ENCODE results near the gene KCNH2.

GRCh38 chr7:150924369-150924781, 53.7 kb downstream of the KCNH2 start:
- TF ChIP-seq, protein P1, sequence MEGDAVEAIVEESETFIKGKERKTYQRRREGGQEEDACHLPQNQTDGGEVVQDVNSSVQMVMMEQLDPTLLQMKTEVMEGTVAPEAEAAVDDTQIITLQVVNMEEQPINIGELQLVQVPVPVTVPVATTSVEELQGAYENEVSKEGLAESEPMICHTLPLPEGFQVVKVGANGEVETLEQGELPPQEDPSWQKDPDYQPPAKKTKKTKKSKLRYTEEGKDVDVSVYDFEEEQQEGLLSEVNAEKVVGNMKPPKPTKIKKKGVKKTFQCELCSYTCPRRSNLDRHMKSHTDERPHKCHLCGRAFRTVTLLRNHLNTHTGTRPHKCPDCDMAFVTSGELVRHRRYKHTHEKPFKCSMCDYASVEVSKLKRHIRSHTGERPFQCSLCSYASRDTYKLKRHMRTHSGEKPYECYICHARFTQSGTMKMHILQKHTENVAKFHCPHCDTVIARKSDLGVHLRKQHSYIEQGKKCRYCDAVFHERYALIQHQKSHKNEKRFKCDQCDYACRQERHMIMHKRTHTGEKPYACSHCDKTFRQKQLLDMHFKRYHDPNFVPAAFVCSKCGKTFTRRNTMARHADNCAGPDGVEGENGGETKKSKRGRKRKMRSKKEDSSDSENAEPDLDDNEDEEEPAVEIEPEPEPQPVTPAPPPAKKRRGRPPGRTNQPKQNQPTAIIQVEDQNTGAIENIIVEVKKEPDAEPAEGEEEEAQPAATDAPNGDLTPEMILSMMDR (IDR thresholded peaks at IDR 0.05; ENCODE audit: low read depth, low read length, poor library complexity, severe bottlenecking): no peak
- TF ChIP-seq EZH2phosphoT487 (IDR thresholded peaks at IDR 0.05; ENCODE audit: borderline replicate concordance, low read length): no peak
